Left renal cortex interstitium (tissue), 4 donors: ENCODE results near the gene TFEB. TPM values are rescaled to one million over a fixed set of nuclear protein-coding genes. Genes with fewer than 3 reads are reported as not detected.

Experiments used
- DNase-seq, 4 donors: peaks; one replicate each; pipeline ENCODE4 v3.0.0-alpha.2; 2013; ENCODE audit warnings: low read depth in 4 of 4, low spot score in 2 of 4, missing footprints in 1 of 4
- polyA plus RNA-seq, 4 donors: library from polyadenylated mRNA; unstranded; fragments of 120-200 nt; gene quantifications; one replicate each; pipeline ENCODE4 v1.2.1, GENCODE V29; 2013; ENCODE audit not compliant: insufficient read length in 4 of 4

The TFEB gene
- polyA plus RNA-seq, 4 donors, result 7.6 to 11.5 (median 10.2) TPM

DNA sequence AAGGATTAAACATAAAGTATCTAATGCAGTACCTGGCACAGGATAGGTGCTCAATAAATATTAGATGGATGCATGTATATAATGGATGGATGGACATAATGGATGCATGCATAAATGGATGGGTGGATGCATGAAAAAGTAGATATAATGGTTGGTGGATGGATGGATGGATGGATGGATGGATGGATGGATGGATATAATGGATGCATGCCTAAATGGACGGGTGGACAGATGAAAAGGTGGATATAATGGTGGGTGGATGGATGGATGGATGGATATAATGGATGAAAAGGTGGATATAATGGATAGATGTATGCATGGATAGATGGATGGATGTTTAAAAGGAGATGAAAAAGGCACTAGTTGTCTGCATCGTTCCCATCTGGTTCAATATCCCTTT lies 26.0 kb downstream of the TFEB start:
- no peak for DNase-seq

DNA sequence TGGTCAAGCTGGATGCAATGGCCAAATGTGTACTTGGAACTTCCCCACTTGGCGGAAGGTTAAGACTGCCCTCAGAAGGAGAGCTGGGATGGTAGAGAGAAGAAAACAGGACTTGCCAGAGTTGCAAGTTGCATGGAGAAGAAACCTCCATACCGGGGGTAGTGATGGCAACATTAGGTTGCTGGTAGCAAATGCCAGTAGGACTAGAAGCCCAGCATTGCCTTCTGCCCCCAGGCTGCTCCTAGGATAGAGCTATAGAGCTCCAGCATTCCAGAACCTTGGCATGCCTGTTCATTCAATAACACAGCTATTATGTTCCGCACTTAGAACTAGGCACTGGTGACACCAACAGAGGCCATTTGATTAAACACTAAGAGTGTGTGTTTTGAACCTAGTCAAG lies 26.6 kb downstream of the TFEB start:
- DNase-seq, result no peak

DNA sequence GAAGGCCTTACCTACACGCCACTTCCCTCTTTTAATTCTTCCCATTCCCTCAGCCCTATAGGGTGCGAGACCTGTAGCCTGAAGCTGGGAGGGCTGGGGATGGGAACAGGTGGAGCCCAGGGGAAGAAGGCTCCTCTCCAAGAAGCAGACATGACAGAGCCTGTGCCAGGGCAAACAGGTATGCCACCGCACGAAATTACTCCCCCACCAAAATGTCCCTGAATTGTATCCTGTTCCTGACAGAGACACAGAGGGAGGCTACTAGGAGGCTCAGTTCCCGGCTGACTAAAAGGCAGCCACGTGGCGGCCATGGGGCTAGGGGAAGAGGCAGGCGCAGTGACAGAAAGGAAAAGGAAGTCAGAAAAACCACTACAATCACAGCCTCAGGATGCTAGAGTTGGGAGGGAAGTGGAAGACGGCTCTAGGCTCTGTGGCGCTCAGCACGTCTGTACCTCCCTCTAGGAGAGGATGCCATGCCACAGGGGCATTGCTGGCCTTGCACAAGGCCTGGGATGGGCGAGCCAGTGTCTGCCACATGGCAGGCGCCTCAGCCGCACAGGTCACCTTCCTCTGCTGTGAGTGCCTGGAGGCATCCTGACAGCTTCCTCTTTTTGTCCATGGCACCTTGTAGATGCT lies 27.7 kb downstream of the TFEB start:
- no peak for DNase-seq

DNA sequence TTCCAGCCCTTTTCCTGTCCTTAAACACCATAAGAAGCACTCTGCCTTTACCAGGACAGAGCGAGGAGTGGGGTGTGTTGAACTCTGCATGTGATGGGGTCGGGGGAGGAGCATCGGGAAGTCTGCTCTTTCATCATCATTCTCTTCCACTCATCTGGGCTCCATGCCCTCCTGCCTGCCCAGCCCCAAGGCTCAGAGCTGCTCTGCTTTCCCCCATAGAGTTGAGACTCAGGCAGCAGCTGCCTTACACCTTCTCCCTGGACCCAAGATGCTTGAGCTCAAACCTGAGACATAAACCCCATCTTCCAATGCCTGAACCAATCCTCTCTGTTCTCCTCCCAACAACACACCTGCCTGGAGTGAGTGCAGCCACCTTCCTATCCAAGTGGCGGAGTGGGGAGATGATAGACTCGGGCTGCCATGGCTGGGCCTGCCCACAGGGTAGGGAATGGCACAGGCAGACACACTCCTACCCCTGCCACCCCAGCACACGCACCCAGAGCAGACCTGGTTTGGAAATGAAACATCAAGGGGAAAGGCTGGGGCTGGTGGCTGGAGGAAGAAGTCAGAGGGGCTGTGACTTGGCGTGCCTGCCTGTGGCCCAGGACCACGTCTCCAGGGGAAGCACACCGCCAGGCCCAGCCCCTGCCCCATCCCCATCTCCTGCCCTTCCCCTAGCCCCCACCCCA lies 28.4 kb downstream of the TFEB start:
- DNase-seq, result no peak

DNA sequence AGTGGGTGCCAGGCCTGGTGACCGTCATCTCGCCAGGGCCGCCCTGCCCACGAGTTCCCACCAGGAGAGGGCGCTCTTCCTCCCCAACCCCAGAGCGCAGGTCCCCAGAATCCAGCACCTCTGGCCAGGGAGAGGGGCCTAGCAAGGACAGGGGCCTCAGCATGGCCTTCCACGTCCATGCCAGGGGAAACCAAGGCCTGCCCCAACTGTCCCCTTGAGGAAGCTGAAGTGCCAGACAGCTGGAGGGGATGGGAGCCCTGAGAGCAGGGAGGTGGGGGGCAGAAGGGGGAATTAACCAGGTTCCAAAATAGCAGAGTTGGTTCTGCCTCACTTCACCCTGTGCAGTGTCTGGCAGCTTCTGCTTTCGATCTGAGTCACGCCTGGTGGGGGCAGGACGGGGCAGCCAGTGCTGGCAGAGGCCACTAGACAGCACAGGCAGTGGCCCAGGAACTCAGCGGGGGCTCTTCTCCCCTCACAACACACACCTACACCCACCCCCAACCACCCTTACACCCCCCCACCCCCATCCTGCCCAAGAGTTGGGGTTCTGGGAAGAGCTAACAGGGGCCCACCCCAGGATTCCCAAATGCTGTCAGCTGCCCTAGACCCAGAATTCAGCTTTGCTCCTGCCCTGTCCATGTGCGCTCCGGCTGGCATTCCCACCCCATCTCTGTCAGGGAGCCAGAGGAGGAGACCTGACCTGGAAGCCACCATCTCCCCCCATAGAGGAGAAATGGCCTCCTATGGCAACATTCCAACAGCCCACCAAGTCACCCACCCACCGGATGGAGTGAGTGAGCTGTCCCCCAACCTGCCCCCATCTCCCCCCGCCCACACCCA lies 29.2 kb downstream of the TFEB start:
- DNase-seq, result no peak

DNA sequence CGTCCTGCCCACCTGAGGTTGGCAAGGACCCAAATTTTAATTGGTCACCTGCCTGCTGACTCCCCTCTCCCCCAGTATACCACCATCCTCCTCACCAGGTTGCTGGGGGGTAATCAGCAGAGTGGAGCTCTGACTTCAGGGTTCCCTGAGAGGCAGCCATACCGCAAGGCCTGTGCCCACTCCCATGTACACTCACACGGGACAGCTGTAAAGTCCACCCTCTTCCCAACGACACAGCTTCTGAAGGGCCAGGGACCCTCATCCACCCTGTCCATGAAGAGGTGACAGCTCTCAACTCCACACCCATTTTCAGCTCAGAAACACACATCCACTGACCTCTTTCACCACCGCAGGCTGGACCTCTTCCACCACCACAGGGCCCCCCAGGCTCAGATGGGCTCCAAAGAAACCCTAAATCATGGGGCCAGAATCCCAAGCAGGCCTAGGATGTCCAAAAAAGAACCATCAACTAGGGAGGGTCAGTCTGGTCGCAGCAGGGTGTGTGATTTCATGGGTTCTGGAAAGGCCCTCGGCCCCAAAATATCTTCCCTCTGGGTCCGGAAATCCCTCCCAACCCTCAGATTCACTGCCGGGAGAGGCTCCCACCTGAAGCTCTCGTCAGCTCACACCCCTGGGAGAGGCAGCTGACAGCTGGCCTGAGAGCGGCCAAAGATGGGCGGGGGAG lies 30.0 kb downstream of the TFEB start:
- no peak for DNase-seq

DNA sequence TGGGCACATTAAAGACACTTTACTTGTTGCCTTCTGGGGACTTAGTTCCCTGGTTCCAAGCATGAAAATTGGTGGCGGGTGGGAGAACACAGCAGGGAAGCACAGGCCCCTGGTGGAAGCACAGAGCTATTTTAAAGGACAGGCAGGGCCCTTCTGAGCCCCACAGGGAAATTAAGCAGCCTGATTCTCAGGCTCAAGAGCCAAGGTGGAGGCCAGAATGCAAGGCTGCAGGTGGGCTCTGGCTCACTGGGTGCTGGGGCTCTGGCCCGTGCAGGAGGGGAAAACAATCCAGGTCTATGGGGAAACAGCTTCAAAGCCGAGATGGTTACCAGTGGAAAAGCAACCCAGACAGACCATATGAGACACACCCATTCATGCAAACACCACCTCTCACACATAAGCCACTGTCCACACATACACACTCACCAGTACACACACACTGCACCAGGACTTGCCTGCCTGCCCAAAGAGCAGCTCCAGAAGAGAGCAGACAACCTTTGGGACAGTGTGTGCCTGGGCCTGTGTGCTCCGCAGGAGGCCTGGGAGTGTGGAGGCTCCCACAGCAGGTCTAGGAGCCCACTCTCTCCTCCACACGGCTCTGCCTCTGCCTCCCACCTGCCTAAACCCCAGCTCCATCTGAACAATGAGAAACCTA lies 30.6 kb downstream of the TFEB start:
- DNase-seq, result no peak

DNA sequence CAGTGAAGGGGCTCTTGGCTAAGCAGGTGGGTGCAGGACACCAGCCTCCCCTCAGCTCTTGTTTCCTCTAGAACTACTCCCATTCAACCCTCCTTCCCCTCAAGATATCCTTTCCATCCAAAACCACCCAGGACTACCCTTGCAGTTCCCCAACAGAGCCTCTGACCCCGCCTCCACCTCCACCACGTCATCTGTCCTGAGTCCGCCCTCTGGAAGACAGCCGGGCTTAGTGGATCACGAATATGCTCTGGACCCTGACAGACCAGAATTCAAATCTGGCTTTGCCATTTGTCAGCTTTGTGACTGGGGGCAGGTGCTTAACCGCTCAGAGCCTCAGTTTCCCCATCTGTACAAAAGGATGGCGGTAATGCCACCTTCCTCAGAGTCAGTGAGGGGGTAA lies 31.4 kb downstream of the TFEB start:
- no peak for DNase-seq

DNA sequence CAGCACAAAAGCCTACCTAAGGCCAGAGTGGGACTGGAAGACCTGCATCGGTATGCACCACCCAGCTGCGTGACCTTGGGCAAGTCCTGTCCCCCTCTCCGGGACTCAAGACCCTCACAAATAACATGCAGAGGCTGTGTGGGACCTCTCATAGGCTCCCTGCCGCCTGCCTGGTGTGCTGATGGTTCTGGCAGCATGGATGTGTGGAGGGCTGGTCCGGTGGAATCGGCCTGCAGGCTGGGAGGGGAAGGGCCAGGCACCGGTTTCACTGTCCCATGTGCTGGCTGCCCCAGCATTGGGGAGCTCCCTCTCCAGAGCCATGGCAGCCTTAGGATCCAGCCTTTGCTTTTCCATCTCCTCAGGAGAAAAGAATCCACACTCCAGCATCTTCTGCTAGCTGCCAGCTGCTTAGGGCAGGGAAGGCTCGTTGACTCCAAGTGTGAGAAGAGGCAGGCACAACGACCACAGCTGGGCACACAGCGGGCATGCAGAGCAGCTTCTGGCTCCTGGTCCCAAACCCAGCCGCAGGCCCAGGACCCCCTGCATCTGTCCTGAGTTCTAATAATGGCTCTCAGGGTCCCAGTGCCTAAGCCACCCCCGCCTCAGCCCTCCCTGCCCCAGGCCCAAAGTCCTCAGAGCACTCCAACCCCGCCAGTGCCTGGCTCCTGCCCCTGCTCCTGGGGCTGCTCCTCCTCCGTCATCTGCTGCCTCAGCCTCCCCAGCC lies 32.5 kb downstream of the TFEB start:
- DNase-seq, result no peak

DNA sequence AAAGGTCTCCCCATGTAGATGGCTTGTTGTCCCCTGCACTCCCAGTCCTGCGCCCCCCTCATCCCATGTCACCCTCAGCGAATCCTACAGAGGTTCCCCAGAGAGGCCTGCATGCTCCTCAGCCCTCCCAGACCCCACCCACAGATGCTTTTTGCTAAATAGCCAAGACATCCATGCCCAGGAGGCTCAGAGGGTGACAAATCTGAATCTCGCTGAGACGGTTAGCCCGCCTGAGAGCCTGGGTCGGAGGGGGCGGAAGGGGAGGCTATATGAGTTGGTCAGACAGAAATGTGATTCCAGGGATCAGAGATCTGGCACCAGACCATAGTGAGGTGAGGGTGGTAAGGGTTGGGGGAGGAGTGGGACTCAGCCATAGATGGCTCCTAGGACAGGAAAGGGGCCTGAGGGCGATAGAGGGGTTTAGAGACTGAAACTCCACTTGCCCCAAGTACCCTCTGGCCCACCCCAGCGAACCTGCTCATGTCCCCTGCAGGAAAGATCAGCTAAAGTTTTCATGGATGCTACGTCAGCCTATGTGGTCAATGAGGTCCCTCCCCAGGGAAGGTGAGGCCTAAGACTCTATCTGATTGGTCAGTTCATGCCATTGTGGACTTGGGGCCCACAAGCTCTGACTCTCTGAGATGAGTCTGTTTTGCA lies 33.2 kb downstream of the TFEB start:
- no peak for DNase-seq

DNA sequence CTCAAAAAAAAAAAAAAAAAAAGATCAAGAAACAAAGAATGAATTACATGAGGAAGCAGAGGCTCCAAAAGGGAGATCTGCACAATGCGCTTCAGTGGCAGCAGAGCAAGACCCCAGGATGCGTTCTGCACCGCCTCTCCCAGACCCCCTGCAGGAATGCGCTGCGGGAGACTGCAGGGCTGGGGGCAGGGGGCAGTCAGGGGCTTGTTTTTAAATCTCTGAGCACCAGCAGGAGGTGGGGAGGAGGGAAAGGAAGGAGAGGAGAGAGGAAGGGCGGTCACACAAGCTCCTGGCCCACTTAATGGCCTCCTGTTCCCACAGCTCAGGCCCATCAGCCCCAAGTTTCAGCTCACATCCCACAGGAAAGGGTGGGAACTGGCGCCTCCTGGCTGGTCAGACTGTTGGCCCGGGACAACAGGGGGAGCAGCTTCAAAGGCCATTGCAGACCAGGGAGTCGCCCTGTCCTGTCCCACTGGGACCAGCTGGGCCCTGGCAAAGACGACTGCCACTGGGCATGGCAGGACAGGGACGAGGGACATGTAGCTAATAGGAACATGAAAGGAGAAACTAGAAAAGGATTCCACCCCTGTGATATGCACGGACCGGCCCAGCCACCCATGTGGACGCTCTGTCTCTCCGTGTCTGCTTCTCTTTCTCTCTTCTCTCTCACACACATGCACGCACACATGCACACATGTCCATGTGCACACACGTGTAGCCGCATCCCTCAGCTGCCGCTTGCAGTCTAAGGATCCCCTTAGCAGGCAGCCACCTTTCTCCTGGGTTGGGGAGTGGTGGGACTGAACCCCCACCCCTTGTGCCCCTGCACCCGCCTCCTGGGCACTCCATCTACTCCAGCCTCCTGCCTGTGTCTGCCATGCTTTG lies 34.7 kb downstream of the TFEB start:
- DNase-seq, result no peak

DNA sequence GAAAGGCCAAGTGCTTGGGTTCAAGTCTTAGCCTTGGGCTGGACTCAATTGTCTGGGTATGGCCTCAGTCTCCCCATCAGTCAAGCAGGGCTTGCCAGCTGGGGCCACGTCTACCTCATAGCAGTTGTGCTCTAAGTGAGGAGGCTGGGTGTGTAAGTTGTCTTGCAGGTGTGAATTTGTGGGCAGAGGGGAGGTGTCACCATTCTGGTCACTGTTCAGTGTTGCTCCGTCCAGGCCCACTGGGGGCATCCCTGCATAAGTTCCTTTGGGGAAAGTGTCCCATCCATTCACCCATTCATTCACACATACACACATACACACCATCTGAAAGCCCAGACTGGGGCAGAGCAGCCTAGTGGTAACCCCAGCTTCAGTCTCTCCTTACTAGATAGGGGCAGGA lies 36.3 kb downstream of the TFEB start:
- no peak for DNase-seq

DNA sequence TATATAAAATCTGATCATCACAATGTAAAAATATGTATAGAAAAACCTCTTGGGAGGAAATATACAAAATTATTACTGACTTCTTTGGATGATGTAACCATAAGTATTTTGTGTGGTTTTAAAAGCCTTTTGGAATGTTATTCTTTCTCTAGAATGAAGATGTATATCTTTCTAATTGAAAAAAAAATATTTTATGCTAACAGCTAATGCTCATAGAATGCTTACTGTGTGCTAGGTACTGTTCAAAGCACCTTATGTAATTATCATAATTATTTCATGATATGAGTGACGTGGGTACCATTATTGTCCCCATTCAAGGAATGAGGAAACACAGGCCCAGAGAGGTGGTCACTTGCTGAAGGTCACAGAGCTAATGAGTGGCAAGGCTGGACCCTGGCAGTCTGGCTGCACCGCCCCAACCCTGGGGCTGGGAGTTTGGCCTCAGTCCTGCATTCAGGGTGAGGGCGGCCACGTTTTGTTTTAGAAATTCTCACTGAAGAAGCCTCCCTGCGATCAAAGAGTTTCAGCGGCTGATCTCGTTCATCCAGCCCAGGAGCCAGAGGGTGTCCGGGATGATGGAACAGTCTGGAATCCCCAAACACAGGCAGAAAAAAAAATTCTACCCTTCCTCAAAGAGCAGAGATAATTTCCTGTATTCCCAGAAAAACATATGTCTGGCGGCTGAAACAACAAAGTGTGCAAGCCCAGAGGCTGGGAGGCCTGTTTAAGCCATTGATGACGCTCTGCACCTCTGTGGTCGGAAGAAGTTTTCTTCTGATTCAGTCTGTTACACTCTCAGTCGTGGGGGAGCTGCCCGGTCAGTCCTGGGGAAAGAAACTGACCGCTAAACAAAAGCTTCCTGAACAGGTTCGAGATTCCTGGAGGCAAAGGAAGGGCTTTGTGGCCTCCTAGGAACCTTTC lies 37.3 kb downstream of the TFEB start:
- no peak for DNase-seq

DNA sequence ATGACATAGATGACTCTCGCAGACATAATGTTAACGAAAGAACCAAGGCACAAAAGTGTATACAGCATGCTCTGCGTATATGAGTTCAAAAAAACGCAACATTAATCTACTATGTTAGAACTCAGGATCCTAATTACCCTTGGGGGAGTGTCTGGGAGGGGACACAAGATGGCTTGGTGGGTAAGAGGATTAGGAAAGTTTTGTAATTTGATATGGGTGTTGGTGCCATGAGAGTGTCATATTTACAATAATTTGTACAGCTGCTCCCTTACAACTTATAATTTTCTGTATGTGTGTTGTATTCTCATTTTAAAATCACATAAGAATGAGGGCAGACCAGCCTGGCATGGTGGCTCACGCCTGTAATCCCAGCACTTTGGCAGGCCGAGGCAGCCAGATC lies 38.6 kb downstream of the TFEB start:
- DNase-seq, result no peak

DNA sequence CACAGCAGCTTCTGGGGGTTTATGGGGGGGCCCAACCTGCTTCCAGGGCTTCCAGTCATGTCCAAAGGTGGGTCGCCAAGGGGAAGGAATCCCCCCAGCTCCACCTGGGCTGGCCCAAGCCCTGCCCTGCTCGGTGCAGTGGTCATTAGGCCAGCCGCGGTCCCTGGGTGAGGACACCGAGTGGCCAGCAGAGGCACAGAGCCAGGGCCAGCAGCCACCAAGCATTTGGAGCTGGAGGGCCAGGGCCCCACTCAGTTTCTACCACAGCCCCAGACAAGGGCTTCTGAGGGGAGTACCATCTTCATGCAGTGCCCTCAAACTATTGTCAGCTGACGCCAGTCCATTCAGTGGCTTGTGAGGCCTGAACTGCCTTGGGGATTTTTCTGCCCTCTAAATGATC lies 39.6 kb downstream of the TFEB start:
- no peak for DNase-seq

DNA sequence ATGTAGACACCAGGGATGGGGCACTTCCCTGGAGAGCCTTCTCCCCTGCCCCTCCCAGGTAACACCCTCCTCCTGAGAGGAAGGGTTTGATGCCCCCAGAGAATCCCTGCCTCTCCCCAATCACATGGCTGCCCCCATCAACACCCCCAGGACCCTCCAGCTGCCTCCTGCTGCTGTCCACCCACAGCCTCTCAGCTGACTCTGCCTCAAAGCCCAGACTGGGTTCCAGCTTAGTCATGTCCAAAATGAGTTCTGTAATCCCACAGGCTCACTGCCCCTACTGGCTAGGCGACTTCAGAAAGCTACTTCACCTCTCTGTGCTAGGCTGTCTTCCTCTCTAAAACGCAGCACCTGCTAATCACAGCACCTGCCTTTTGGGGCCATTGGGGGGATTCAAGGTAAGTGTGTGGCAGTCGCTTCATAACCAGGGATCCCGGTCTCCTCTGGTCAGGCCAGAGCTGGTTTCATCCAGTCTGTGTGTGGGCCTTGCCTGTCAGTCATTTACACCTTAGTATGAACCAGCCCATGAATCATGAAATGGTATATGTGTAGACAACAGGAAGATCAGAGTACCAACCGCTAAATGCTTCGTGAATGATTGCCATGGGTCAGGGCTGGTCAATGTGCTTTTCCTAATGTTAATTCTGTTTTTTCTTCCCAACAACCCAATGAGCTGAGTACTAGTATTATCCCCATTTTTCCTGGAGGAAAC lies 40.4 kb downstream of the TFEB start:
- DNase-seq, result no peak
